Right atrium auricular region (tissue), 2 donors: ENCODE data around the gene PIAS2. TPM values are rescaled to one million over a fixed set of nuclear protein-coding genes. Genes with fewer than 3 reads are reported as not detected.
A peak's percentile ranks its signal among the peaks of the same experiment; 100 is the strongest.

Experiments used
- DNase-seq: peaks from one replicate; pipeline ENCODE4 v3.0.0-alpha.2; 2019; ENCODE audit warnings: low spot score
- H3K27ac ChIP-seq, 2 donors: fragments of 200-600 bp; sonication (generic); 1 replicate in 1 of 2; 2 replicates in 1 of 2; pipeline ENCODE4 v1.5.1; 2016 to 2019
- H3K27me3 ChIP-seq, 2 donors: fragments of 200-600 bp; sonication (generic); one replicate each; pipeline versions ENCODE4 v1.5.1 to v1.6.0; 2017 to 2019
- H3K36me3 ChIP-seq: fragments of 200-600 bp; sonication (generic); one replicate; pipeline ENCODE4 v1.5.1; 2016
- H3K4me1 ChIP-seq, 2 donors: fragments of 200-600 bp; sonication (generic); one replicate each; pipeline versions ENCODE4 v1.5.1 to v1.6.0; 2017 to 2019
- H3K4me3 ChIP-seq, 2 donors: fragments of 200-600 bp; sonication (generic); 1 replicate in 1 of 2; 2 replicates in 1 of 2; pipeline ENCODE4 v1.5.1; 2017 to 2019; ENCODE audit warnings: mild to moderate bottlenecking in 1 of 2, moderate library complexity in 1 of 2
- H3K9me3 ChIP-seq, 2 donors: fragments of 200-600 bp; sonication (generic); one replicate each; pipeline ENCODE4 v1.5.1; 2019
- total RNA-seq, 2 donors: library from RNA; depleted of rRNA; stranded (reverse); fragments of >200 nt; gene quantifications; one replicate each; pipeline ENCODE4 v1.1.0, GENCODE V29; 2016
- TF ChIP-seq, protein P1 (sequence below), 2 donors: fragments of 200-600 bp; sonication (generic); IDR thresholded peaks; one replicate each; pipeline ENCODE4 v1.5.1; 2019; ENCODE audit warnings: antibody characterized with exemption in 2 of 2

PIAS2 gene
- total RNA-seq, 2 donors from 2014 or later: 14.3 to 14.9 TPM

DNA sequence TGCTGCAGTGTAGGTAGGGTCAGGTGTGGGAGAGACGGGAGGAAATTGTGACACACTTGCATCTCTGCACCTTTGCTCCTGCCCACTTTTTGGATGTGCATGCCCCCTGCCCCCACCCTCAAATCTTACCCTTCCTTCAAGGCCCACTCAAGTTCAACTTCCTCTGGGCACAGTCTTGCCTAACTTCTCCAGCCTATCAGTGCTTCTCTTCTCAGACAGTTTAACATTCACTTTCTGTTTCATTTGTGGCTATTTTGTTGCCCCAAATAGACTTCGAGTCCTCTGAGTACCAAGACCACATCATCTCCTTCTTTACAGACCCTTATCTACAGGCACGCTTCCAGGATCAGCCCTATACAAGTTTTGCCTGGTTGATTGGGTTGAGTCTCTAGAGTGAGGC lies 163.1 kb downstream of the PIAS2 start:
- TF ChIP-seq, protein P1, sequence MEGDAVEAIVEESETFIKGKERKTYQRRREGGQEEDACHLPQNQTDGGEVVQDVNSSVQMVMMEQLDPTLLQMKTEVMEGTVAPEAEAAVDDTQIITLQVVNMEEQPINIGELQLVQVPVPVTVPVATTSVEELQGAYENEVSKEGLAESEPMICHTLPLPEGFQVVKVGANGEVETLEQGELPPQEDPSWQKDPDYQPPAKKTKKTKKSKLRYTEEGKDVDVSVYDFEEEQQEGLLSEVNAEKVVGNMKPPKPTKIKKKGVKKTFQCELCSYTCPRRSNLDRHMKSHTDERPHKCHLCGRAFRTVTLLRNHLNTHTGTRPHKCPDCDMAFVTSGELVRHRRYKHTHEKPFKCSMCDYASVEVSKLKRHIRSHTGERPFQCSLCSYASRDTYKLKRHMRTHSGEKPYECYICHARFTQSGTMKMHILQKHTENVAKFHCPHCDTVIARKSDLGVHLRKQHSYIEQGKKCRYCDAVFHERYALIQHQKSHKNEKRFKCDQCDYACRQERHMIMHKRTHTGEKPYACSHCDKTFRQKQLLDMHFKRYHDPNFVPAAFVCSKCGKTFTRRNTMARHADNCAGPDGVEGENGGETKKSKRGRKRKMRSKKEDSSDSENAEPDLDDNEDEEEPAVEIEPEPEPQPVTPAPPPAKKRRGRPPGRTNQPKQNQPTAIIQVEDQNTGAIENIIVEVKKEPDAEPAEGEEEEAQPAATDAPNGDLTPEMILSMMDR (IDR thresholded peaks at IDR 0.05): no peak
- Histone ChIP-seq H3K36me3 (no peaks in the 10 kb centered on the region), H3K9me3 (no peaks in the 10 kb centered on the region), H3K27ac (no peak overlapping the region), H3K27me3 (no peaks in the 10 kb centered on the region), H3K4me1 (peaks cover 0 to 30% of the 10 kb centered on the region in 2 donors), H3K4me3 (no peak overlapping the region)
- peak; percentile 42 for DNase-seq

Other genes with a start within 250 kb of the PIAS2 start
- 1 to 10 TPM; 5.9 to 6.7 TPM for gene ST8SIA5, start 160.5 kb downstream of the PIAS2 start, total RNA-seq
- gene KATNAL2, start 95 bp upstream of the PIAS2 start, total RNA-seq: 1 to 10 TPM; 2.2 to 3.7 TPM
- not detected for gene ELOA2, start 118.1 kb upstream of the PIAS2 start, total RNA-seq
- 10 to 100 TPM; 15.7 to 36.0 TPM for gene HDHD2, start 233.0 kb upstream of the PIAS2 start, total RNA-seq